WTC11 (cell line): Measurements from ENCODE around the gene RAET1E.

ENCODE experiments used
- EMX1 ChIP-seq: fragments of 250-450 bp; sonication (Bioruptor Pico); IDR thresholded peaks from 2 replicates; pipeline ENCODE4 v1.8.0; 2021; ENCODE audit warnings: mild to moderate bottlenecking
- ESRRA ChIP-seq: sonication (generic); formaldehyde crosslinking; IDR thresholded peaks from 2 replicates; pipeline ENCODE4 v1.8.1; 2022; ENCODE audit warnings: mild to moderate bottlenecking, missing genetic modification reagents, borderline replicate concordance
- ETV6 ChIP-seq: sonication (generic); formaldehyde crosslinking; IDR thresholded peaks from 2 replicates; pipeline ENCODE4 v1.8.1; 2022; ENCODE audit warnings: mild to moderate bottlenecking, missing genetic modification reagents
- FOXP1 ChIP-seq: sonication (generic); formaldehyde crosslinking; IDR thresholded peaks from 2 replicates; pipeline ENCODE4 v1.8.0; 2022; ENCODE audit warnings: missing genetic modification reagents, mild to moderate bottlenecking, moderate library complexity, borderline replicate concordance
- HMGXB4 ChIP-seq: sonication (generic); formaldehyde crosslinking; IDR thresholded peaks from 2 replicates; pipeline ENCODE4 v1.8.1; 2023; ENCODE audit warnings: mild to moderate bottlenecking, moderate library complexity, missing genetic modification reagents
- NFYB ChIP-seq: sonication (generic); formaldehyde crosslinking; conservative IDR thresholded peaks from 2 replicates; pipeline ENCODE4 v1.8.0; 2022; ENCODE audit warnings: low read depth, missing genetic modification reagents
- TEAD4 ChIP-seq: sonication (generic); formaldehyde crosslinking; IDR thresholded peaks from 2 replicates; pipeline ENCODE4 v1.8.0; 2022; ENCODE audit warnings: mild to moderate bottlenecking, missing genetic modification reagents
- ZNF423 ChIP-seq: fragments of 250-450 bp; sonication (Bioruptor Pico); IDR thresholded peaks from 2 replicates; pipeline ENCODE4 v2.1.2; 2022; ENCODE audit warnings: mild to moderate bottlenecking, moderate library complexity
- TF ChIP-seq, protein P1 (sequence below): fragments of 200-600 bp; IDR thresholded peaks from 2 replicates; pipeline ENCODE4 v1.8.0; 2022; ENCODE audit warnings: antibody characterized with exemption
- TF ChIP-seq, protein P2 (sequence below): sonication (generic); formaldehyde crosslinking; IDR thresholded peaks from 2 replicates; pipeline ENCODE4 v1.8.1; 2022; ENCODE audit warnings: mild to moderate bottlenecking, missing genetic modification reagents, moderate library complexity, borderline replicate concordance
- TF ChIP-seq, protein P3 (sequence below): sonication (generic); formaldehyde crosslinking; IDR thresholded peaks from 2 replicates; pipeline ENCODE4 v1.8.1; 2022; ENCODE audit warnings: low read depth, missing genetic modification reagents, borderline replicate concordance
- TF ChIP-seq, protein P4 (sequence below): fragments of 250-450 bp; sonication (Bioruptor Pico); IDR thresholded peaks from 2 replicates; pipeline ENCODE4 v1.9.0; 2021; ENCODE audit warnings: mild to moderate bottlenecking, borderline replicate concordance
- TF ChIP-seq, protein P5 (sequence below): sonication (generic); formaldehyde crosslinking; IDR thresholded peaks from 2 replicates; pipeline ENCODE4 v1.8.1; 2023; ENCODE audit warnings: mild to moderate bottlenecking, missing genetic modification reagents

- TF ChIP-seq TEAD4 (no peak), FOXP1 (CRISPR knock-in tag) (no peak), NFYB (CRISPR knock-in tag) (no peak), EMX1 (no peak), ETV6 (no peak), HMGXB4 (CRISPR knock-in tag) (no peak), ZNF423 (CRISPR knock-in tag) (no peak), ESRRA (CRISPR knock-in tag) (no peak)
- TF ChIP-seq, protein P1, sequence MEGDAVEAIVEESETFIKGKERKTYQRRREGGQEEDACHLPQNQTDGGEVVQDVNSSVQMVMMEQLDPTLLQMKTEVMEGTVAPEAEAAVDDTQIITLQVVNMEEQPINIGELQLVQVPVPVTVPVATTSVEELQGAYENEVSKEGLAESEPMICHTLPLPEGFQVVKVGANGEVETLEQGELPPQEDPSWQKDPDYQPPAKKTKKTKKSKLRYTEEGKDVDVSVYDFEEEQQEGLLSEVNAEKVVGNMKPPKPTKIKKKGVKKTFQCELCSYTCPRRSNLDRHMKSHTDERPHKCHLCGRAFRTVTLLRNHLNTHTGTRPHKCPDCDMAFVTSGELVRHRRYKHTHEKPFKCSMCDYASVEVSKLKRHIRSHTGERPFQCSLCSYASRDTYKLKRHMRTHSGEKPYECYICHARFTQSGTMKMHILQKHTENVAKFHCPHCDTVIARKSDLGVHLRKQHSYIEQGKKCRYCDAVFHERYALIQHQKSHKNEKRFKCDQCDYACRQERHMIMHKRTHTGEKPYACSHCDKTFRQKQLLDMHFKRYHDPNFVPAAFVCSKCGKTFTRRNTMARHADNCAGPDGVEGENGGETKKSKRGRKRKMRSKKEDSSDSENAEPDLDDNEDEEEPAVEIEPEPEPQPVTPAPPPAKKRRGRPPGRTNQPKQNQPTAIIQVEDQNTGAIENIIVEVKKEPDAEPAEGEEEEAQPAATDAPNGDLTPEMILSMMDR, result no peak
- TF ChIP-seq, protein P2, sequence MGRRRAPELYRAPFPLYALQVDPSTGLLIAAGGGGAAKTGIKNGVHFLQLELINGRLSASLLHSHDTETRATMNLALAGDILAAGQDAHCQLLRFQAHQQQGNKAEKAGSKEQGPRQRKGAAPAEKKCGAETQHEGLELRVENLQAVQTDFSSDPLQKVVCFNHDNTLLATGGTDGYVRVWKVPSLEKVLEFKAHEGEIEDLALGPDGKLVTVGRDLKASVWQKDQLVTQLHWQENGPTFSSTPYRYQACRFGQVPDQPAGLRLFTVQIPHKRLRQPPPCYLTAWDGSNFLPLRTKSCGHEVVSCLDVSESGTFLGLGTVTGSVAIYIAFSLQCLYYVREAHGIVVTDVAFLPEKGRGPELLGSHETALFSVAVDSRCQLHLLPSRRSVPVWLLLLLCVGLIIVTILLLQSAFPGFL (CRISPR knock-in tag), result no peak
- TF ChIP-seq, protein P3, sequence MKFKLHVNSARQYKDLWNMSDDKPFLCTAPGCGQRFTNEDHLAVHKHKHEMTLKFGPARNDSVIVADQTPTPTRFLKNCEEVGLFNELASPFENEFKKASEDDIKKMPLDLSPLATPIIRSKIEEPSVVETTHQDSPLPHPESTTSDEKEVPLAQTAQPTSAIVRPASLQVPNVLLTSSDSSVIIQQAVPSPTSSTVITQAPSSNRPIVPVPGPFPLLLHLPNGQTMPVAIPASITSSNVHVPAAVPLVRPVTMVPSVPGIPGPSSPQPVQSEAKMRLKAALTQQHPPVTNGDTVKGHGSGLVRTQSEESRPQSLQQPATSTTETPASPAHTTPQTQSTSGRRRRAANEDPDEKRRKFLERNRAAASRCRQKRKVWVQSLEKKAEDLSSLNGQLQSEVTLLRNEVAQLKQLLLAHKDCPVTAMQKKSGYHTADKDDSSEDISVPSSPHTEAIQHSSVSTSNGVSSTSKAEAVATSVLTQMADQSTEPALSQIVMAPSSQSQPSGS, result no peak
- TF ChIP-seq, protein P4, sequence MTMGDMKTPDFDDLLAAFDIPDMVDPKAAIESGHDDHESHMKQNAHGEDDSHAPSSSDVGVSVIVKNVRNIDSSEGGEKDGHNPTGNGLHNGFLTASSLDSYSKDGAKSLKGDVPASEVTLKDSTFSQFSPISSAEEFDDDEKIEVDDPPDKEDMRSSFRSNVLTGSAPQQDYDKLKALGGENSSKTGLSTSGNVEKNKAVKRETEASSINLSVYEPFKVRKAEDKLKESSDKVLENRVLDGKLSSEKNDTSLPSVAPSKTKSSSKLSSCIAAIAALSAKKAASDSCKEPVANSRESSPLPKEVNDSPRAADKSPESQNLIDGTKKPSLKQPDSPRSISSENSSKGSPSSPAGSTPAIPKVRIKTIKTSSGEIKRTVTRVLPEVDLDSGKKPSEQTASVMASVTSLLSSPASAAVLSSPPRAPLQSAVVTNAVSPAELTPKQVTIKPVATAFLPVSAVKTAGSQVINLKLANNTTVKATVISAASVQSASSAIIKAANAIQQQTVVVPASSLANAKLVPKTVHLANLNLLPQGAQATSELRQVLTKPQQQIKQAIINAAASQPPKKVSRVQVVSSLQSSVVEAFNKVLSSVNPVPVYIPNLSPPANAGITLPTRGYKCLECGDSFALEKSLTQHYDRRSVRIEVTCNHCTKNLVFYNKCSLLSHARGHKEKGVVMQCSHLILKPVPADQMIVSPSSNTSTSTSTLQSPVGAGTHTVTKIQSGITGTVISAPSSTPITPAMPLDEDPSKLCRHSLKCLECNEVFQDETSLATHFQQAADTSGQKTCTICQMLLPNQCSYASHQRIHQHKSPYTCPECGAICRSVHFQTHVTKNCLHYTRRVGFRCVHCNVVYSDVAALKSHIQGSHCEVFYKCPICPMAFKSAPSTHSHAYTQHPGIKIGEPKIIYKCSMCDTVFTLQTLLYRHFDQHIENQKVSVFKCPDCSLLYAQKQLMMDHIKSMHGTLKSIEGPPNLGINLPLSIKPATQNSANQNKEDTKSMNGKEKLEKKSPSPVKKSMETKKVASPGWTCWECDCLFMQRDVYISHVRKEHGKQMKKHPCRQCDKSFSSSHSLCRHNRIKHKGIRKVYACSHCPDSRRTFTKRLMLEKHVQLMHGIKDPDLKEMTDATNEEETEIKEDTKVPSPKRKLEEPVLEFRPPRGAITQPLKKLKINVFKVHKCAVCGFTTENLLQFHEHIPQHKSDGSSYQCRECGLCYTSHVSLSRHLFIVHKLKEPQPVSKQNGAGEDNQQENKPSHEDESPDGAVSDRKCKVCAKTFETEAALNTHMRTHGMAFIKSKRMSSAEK, result no peak
- TF ChIP-seq, protein P5, sequence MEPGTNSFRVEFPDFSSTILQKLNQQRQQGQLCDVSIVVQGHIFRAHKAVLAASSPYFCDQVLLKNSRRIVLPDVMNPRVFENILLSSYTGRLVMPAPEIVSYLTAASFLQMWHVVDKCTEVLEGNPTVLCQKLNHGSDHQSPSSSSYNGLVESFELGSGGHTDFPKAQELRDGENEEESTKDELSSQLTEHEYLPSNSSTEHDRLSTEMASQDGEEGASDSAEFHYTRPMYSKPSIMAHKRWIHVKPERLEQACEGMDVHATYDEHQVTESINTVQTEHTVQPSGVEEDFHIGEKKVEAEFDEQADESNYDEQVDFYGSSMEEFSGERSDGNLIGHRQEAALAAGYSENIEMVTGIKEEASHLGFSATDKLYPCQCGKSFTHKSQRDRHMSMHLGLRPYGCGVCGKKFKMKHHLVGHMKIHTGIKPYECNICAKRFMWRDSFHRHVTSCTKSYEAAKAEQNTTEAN (CRISPR knock-in tag), result no peak
Measured at GRCh38 chr6:149899926-149900619, 2.2 kb upstream of the RAET1E start.
